ENCODE results near the gene ANKRD10. TPM values are rescaled to one million over a fixed set of nuclear protein-coding genes. Genes with fewer than 3 reads are reported as not detected.

The ANKRD10 gene
- total and polyA plus RNA-seq, 5 donors = 41.1 to 90.9 (median 61.1) TPM

DNA sequence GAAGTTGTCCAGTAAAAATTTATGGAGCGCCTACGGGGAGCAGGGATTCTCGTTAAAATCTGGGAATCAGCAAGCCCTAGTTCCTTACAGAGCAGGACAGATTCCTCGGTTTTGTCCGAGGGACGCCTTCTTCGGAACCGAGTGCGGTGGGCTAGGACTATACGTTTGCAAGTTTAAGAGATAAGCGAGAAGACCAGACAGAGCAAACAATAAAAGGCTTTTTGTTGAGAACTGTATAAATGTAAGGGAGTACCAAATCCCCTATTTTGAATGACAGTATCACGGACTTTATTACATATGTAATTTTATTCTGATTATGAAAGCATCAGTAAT is 971 bp upstream of the ANKRD10 start:
- Histone ChIP-seq H3K4me3 (ENCODE audit: low read length) (peak overlapping the region; percentile 70), H3K9me3 (ENCODE audit: control insufficient read depth, low read length) (no peaks in the 10 kb centered on the region), H3K27ac (ENCODE audit: low read length) (peak overlapping the region; percentile 97), H3K4me1 (ENCODE audit: control insufficient read depth, insufficient read depth, low read length) (peaks cover 6% of the 10 kb centered on the region), H3K27me3 (ENCODE audit: control insufficient read depth, insufficient read depth) (no peaks in the 10 kb centered on the region)
- ATAC-seq (no peak), DNase-seq (no peak)
- 5% methylated on average over 12 of the region's 12 CpGs for WGBS
- intact Hi-C loops (cut with DNase I) = loop anchor here in 1 of 4 donors (10.0 kb wide), 2 partner anchors 239 to 299 kb away; no protein-coding TSS in a partner anchor

DNA sequence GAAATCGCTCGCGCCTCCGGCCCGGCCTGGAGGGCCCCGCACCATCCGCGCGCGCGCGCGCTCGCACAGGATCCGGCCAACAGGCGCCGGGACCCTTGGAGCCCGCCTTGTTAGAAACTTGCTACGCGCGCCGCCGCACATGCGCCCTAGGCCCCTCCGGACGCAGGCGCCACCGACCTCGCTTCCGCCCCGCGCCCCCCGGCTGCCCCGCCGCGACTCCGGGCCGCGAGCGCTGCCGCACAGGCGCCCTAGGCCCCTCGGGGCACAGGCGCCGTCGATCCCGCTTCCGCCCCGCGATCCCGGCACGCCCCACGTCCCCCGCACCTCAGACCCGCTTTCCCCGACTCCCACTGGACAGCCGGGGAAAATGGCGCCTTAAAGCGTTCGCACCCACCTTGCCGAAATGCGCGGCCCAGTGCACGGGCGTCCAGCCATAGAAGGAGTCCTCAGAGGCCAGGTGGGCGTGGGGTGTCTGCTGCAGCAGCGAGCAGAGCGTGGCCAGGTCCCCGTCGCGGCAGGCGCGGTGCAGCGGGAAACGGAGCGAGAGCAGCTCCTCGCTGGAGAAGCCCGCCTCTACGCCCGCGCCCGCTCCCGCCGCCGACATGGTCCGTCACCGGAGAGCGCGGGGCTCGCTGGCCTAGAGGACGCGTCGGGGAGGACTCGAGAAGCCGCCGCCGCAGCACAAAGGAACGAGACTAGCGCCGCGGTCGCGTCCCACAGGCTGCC is 375 bp downstream of the ANKRD10 start:
- H3K27ac ChIP-seq (ENCODE audit: low read length) = peak overlapping the region; percentile 75
- H3K9me3 ChIP-seq (ENCODE audit: control insufficient read depth, low read length) = no peaks in the 10 kb centered on the region
- H3K27me3 ChIP-seq (ENCODE audit: control insufficient read depth, insufficient read depth) = no peaks in the 10 kb centered on the region
- peak overlapping the region; percentile 42 for H3K4me3 ChIP-seq (ENCODE audit: low read length)
- H3K4me1 ChIP-seq (ENCODE audit: control insufficient read depth, insufficient read depth, low read length) = peaks cover 6% of the 10 kb centered on the region
- intact Hi-C loops (cut with DNase I) = loop anchor here in 2 of 4 donors (5.0 to 10.0 kb wide), 3 partner anchors 42 to 300 kb away; no protein-coding TSS in a partner anchor
- ATAC-seq (peak; percentile 42 to 60), DNase-seq (peak; percentile 87 to 96 (median 95))
- under 1% methylated on average over 103 of the region's 103 CpGs for WGBS

DNA sequence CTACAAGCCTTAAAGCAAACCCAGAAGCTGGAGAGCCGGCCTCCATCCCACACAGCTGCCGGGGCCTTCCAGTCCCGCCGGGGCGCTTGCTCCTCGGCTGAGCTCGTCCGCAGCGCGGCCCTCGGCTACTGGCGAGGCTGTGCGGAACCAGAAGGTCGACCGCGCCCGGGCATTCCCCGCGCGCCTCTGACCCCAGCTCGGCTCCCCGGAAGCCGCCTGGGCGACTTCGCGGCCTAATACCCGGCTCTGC is 863 bp downstream of the ANKRD10 start:
- no peaks in the 10 kb centered on the region for H3K9me3 ChIP-seq (ENCODE audit: control insufficient read depth, low read length)
- intact Hi-C loops (cut with DNase I) = loop anchor here in 2 of 4 donors (5.0 to 10.0 kb wide), 3 partner anchors 42 to 301 kb away; no protein-coding TSS in a partner anchor
- peak overlapping the region; percentile 42 for H3K4me3 ChIP-seq (ENCODE audit: low read length)
- H3K4me1 ChIP-seq (ENCODE audit: control insufficient read depth, insufficient read depth, low read length) = peaks cover 8% of the 10 kb centered on the region
- WGBS = under 1% methylated on average over 27 of the region's 27 CpGs
- ATAC-seq (peak; percentile 0 to 1), DNase-seq (no peak)
- no peaks in the 10 kb centered on the region for H3K27me3 ChIP-seq (ENCODE audit: control insufficient read depth, insufficient read depth)
- peak overlapping the region; percentile 75 for H3K27ac ChIP-seq (ENCODE audit: low read length)

DNA sequence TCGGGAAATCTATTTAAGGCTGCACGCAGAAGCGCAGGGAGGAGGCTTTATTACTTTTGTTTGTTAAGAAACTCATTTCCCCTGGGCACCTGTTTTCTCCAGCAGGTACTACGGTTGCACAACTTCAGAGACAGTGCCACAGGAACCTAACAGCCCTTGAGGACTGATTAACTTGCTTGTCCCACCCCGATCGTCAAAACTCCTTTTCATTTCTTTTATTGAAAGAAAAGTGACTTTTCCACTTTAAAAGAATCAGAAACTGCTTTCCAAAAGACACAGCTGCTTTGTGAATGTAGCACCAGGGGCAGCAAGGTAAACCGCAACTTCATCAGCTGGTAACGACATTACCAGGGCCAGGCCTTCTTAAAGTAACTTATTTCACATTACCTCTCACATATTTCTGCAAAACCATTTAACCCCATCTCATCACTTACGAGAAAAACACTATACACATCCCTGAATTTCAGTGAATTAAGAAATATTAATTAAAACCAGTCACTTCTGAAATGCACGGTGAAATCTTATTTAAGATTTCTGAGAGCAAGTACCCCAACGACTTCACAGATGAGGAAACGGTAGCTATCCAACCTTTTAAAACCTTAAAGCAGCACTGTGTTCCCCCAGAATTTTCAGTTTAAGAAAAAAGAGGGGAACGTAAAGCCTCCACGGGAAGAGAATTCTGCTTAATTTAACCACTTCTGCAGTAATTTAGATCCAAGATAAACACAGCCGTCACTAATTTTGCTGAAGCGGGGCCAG is 1.4 kb downstream of the ANKRD10 start:
- Histone ChIP-seq H3K27me3 (ENCODE audit: control insufficient read depth, insufficient read depth) (no peaks in the 10 kb centered on the region), H3K9me3 (ENCODE audit: control insufficient read depth, low read length) (no peaks in the 10 kb centered on the region), H3K4me3 (ENCODE audit: low read length) (peak overlapping the region; percentile 42), H3K27ac (ENCODE audit: low read length) (peak overlapping the region; percentile 75), H3K4me1 (ENCODE audit: control insufficient read depth, insufficient read depth, low read length) (peaks cover 11% of the 10 kb centered on the region)
- intact Hi-C loops (cut with DNase I) = loop anchor here in 2 of 4 donors (5.0 to 10.0 kb wide), 3 partner anchors 41 to 301 kb away; no protein-coding TSS in a partner anchor
- DNase-seq = no peak
- ATAC-seq = no peak
- WGBS = 2% methylated on average over 16 of the region's 16 CpGs

DNA sequence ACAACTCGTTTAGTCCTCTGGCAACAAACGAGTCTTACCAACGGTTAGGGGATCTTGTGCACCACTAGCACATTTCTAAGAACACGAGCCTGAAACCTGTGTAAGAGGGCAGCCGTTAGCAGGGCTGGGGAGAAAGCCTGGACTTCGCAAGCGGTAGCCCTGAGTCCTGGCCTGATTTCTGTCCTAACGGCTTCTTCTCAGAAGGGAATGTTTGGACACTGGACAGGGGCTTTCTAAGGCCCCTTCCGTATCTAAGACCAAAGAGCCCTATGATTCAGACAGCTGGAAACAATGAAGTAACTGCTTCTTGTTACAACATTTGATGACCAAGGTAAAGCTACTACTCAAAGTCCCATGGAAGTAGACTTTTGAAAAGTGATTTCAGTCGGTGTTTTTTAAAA is 2.2 kb downstream of the ANKRD10 start:
- intact Hi-C loops (cut with DNase I) = loop anchor here in 2 of 4 donors (5.0 to 10.0 kb wide), 3 partner anchors 40 to 302 kb away; no protein-coding TSS in a partner anchor
- no peaks in the 10 kb centered on the region for H3K27me3 ChIP-seq (ENCODE audit: control insufficient read depth, insufficient read depth)
- peak overlapping the region; percentile 42 for H3K4me3 ChIP-seq (ENCODE audit: low read length)
- DNase-seq (peak in 1 of 3 donors; percentile 51), ATAC-seq (no peak)
- H3K27ac ChIP-seq (ENCODE audit: low read length) = peak overlapping the region; percentile 53
- H3K4me1 ChIP-seq (ENCODE audit: control insufficient read depth, insufficient read depth, low read length) = peaks cover 11% of the 10 kb centered on the region
- WGBS = 9% methylated on average over 10 of the region's 10 CpGs
- H3K9me3 ChIP-seq (ENCODE audit: control insufficient read depth, low read length) = no peaks in the 10 kb centered on the region

DNA sequence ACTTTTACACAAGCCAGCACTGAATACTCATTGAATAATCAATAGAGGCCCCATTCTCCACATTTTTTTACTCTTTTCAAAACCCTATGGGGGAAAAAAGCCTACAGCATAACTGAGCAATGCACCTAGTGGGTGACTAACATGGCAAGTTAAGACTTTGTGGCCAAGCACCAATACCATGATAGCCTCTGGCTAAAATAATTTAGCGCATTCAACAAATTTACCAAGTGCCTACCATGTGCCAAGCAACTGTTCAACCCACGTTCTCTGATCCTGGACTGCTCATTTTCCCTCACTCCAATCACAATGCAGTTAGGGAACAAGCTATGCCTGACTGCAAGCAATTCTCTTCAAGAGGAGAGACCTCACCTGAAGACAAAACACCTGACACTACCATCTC is 3.0 kb downstream of the ANKRD10 start:
- Histone ChIP-seq H3K4me1 (ENCODE audit: control insufficient read depth, insufficient read depth, low read length) (peaks cover 11% of the 10 kb centered on the region), H3K9me3 (ENCODE audit: control insufficient read depth, low read length) (no peaks in the 10 kb centered on the region), H3K27me3 (ENCODE audit: control insufficient read depth, insufficient read depth) (no peaks in the 10 kb centered on the region), H3K27ac (ENCODE audit: low read length) (no peak overlapping the region), H3K4me3 (ENCODE audit: low read length) (no peak overlapping the region)
- ATAC-seq (no peak), DNase-seq (no peak)
- 71% methylated on average over 2 of the region's 2 CpGs for WGBS
- intact Hi-C loops (cut with DNase I) = loop anchor here in 2 of 4 donors (5.0 to 10.0 kb wide), 3 partner anchors 40 to 303 kb away; no protein-coding TSS in a partner anchor

DNA sequence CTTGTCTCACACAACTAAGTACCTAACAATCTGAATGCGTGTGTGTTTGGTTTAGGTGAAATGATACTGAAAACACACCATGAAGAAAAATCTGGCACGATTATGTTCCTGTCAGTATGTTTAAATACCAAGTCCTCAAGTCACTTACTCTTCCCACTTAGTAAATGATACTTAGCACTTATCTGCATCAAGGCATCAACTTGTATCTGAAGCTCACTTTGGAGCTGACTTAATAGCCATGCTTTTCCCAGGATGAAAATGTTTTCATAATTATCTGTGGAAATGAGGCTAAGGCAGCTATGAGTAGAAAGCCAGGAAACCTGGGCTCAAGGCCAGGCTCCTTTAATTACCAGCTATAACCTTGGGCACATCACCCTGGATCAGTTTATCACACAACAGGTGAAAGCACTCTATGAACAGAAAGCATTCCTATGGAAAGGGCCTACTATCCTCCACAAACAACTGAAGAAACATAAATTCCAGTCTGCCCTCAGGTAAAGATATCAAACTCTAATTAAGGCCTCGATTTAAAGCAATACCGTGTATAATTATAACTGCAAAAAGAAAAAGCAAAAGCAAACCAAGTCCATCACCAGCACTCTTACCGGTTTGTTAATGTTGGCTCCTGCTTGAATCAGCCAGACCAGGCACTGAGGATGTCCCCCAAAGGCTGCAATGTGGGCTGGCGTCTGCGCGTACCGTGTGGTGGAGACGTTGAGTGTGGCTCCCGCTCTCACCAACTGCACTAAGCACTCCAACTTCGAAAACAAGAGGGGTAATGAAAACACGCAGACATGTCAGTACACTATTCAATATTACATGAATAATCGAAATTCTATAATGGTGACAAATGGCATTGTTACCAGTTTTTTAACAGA is 4.6 kb downstream of the ANKRD10 start:
- no peak overlapping the region for H3K27ac ChIP-seq (ENCODE audit: low read length)
- H3K27me3 ChIP-seq (ENCODE audit: control insufficient read depth, insufficient read depth) = no peaks in the 10 kb centered on the region
- intact Hi-C loops (cut with DNase I) = loop anchor here in 2 of 4 donors (5.0 to 10.0 kb wide), 3 partner anchors 38 to 305 kb away; no protein-coding TSS in a partner anchor
- H3K4me3 ChIP-seq (ENCODE audit: low read length) = no peak overlapping the region
- H3K9me3 ChIP-seq (ENCODE audit: control insufficient read depth, low read length) = no peaks in the 10 kb centered on the region
- peaks cover 13% of the 10 kb centered on the region for H3K4me1 ChIP-seq (ENCODE audit: control insufficient read depth, insufficient read depth, low read length)
- DNase-seq (peak in 1 of 3 donors; percentile 39), ATAC-seq (no peak)
- WGBS = 68% methylated on average over 14 of the region's 14 CpGs

DNA sequence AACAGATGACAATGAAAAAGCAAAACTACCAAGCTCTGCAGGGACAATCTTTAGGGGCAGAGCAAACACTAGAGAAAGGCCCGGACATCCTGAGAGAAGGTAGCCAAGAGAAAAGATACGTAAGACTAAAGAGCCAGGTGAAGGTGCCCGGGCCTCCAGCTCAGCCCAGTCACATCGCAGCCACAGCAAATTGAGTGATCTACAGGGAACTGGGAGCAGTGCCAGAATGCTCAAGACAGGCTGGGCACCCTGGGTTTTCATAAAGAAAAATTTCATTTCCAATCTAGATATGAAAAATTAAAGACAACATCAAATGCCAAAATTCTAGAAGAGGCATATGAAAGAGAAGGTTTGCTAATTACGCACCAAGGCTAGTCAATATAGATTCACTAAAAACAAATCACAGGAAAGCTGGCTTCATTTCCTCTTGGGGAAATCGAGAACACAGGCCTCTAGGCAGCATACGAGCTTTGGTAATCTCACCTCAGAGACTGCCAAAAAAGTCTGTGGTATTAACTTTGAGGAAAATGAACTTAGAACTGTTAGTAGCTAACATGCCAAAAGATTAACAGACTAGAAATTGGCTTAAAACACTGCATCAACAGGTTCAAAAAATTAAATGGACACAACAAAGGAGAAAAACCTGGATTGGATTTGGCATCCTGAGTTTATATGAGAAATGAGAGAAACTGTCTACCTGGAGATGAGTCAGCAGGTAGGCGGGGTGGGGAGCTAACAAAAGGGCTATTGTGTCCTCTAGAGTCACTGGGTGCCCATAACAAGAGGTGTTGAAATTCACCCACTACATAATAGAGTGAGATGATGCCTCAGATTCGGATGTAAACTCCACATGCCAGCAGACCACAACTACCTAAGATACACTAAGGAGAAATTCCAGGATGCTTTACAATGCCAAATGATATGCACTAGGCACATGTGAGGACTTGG is 6.6 kb downstream of the ANKRD10 start:
- ATAC-seq = peak; percentile 50 to 52
- 29% methylated on average over 9 of the region's 9 CpGs for WGBS

DNA sequence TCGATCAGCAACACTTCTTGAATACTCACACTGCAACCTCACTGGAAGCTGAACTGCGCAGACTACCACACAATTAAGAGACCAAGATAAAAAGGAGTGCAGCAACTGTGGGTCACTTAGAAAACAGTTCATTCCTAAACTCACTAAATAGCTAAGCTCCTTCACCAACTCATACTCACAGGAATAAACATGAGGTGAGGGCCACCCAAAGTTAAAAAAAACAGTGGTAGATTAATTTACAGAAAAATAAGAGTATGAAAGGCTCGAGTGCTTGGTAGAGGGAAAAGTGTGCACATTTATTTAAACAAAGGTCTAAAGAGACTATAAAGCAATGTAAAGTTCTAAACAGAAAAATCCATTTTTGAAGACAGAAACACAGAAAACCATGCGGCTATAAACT is 7.6 kb downstream of the ANKRD10 start:
- Histone ChIP-seq H3K27me3 (ENCODE audit: control insufficient read depth, insufficient read depth) (no peaks in the 10 kb centered on the region), H3K9me3 (ENCODE audit: control insufficient read depth, low read length) (no peaks in the 10 kb centered on the region), H3K4me1 (ENCODE audit: control insufficient read depth, insufficient read depth, low read length) (peaks cover 13% of the 10 kb centered on the region), H3K4me3 (ENCODE audit: low read length) (no peak overlapping the region), H3K27ac (ENCODE audit: low read length) (no peak overlapping the region)
- no peak for DNase-seq
- ATAC-seq = no peak
- intact Hi-C loops (cut with DNase I) = no loop called here
- 84% methylated on average over 3 of the region's 4 CpGs for WGBS

More for the DNA sequence above, 6.6 kb downstream of the ANKRD10 start:
- DNase-seq = peak in 1 of 3 donors; percentile 27
- Histone ChIP-seq H3K4me3 (ENCODE audit: low read length) (no peak overlapping the region), H3K9me3 (ENCODE audit: control insufficient read depth, low read length) (no peaks in the 10 kb centered on the region), H3K27ac (ENCODE audit: low read length) (peak overlapping the region; percentile 25), H3K4me1 (ENCODE audit: control insufficient read depth, insufficient read depth, low read length) (peaks cover 13% of the 10 kb centered on the region), H3K27me3 (ENCODE audit: control insufficient read depth, insufficient read depth) (no peaks in the 10 kb centered on the region)
- intact Hi-C loops (cut with DNase I) = no loop called here

DNA sequence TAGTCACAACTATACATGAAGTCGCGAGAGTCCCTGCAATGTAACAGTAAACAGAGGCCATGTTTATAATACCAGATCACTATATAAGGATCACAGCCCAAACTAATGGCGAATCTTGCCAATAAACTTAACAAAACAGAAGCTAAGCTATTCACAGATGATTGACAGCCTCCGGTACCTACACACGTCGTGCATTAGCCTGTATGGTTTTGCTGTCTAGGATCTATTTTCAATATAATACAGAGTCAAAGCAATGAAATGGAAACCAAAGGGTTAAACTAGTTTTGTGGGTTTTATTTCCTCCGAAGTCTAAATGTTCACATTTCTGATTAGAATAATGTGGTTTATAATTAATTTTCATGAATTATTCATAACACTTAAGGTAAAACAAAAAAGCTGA is 10.1 kb downstream of the ANKRD10 start:
- ATAC-seq (no peak), DNase-seq (no peak)
- Histone ChIP-seq H3K4me3 (ENCODE audit: low read length) (no peak overlapping the region), H3K4me1 (ENCODE audit: control insufficient read depth, insufficient read depth, low read length) (peaks cover 7% of the 10 kb centered on the region), H3K27ac (ENCODE audit: low read length) (no peak overlapping the region), H3K9me3 (ENCODE audit: control insufficient read depth, low read length) (no peaks in the 10 kb centered on the region), H3K27me3 (ENCODE audit: control insufficient read depth, insufficient read depth) (no peaks in the 10 kb centered on the region)
- intact Hi-C loops (cut with DNase I) = no loop called here
- 78% methylated on average over 7 of the region's 7 CpGs for WGBS

Measured in right cardiac atrium (tissue), 5 donors.